ENCODE measurements around the gene SLC36A4. TPM values are rescaled to one million over a fixed set of nuclear protein-coding genes. Genes with fewer than 3 reads are reported as not detected.

SLC36A4 gene
- total RNA-seq, 1 donor from 2014 or later: 18.9 TPM

DNA sequence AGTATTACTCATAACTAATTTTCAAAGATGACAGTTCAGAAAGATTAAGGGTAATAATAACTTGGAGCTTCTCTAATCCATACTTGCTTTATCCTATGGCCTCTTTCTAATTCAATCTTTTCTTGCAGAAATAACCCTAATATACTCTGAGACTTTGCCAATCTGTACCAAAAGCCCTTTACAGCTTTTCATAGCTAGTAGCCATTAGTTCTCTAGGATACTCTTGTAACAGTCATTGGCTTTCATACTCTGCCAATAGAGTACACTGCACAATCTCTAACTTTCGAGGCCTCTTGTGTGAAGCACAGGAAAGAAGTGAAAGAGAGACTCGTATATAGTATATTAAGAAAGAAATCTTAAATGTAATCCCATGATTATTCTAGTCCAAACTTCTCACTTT, 38.1 kb downstream of the SLC36A4 start:
- H3K27ac Mint-ChIP-seq: no peak overlapping the region
- H3K4me3 Mint-ChIP-seq: no peak overlapping the region
- DNase-seq (ENCODE audit: extremely low spot score, unreplicated experiment): no peak
- no peaks in the 10 kb centered on the region for H3K4me1 Mint-ChIP-seq (ENCODE audit: unreplicated experiment)
- peaks cover 33% of the 10 kb centered on the region for H3K36me3 Mint-ChIP-seq
- no peaks in the 10 kb centered on the region for H3K27me3 Mint-ChIP-seq
- TF ChIP-seq, protein P1, sequence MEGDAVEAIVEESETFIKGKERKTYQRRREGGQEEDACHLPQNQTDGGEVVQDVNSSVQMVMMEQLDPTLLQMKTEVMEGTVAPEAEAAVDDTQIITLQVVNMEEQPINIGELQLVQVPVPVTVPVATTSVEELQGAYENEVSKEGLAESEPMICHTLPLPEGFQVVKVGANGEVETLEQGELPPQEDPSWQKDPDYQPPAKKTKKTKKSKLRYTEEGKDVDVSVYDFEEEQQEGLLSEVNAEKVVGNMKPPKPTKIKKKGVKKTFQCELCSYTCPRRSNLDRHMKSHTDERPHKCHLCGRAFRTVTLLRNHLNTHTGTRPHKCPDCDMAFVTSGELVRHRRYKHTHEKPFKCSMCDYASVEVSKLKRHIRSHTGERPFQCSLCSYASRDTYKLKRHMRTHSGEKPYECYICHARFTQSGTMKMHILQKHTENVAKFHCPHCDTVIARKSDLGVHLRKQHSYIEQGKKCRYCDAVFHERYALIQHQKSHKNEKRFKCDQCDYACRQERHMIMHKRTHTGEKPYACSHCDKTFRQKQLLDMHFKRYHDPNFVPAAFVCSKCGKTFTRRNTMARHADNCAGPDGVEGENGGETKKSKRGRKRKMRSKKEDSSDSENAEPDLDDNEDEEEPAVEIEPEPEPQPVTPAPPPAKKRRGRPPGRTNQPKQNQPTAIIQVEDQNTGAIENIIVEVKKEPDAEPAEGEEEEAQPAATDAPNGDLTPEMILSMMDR (conservative IDR thresholded peaks at IDR 0.05): no peak
- H3K9me3 Mint-ChIP-seq: no peaks in the 10 kb centered on the region

DNA sequence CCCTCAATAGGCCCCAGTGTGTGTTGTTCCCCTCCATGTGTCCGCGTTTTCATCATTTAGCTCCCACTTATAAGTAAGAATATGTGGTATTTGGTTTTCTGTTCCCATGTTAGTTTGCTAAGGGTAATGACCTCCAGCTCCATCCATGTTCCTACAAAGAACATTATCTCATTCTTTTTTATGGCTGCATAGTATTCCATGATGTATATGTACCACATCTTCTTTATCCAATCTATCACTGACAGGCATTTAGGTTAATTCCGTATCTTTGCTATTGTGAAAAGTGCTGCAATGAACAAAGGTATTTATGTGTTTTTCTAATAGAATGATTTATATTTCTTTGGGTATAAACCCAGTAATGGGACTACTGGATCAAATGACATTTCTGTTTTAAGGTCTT, 42.1 kb downstream of the SLC36A4 start:
- Mint-ChIP-seq H3K4me3 (no peak overlapping the region), H3K36me3 (peaks cover 28% of the 10 kb centered on the region), H3K27me3 (no peaks in the 10 kb centered on the region), H3K9me3 (no peaks in the 10 kb centered on the region), H3K27ac (no peak overlapping the region), H3K4me1 (ENCODE audit: unreplicated experiment) (no peaks in the 10 kb centered on the region)
- TF ChIP-seq, protein P1 (conservative IDR thresholded peaks at IDR 0.05): no peak
- no peak for DNase-seq (ENCODE audit: extremely low spot score, unreplicated experiment)

DNA sequence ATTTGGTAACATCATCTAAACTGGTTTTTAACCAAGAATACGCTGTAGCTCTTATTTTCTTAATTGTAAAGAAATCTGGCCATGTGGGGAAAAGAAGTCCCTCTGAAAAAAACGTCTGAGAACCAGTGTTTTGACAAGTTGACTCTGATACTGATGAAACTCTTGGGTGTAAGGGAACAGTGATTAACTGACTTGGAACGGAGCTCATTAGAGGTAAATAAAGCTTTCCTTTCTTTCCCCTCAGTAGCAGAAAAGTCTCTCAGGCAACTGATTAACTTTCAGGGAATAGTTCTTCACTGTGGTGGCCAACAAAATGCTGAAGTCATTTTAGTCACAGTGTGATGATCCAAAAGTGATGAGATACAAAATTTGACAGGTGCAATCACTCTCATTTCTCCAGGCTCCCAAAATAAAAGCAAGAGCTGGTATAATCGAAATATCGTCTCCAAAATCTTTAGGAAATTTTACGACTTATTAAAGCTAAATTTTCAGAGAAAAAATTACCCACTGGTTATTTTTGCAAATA, 52.3 kb downstream of the SLC36A4 start:
- Mint-ChIP-seq H3K27me3 (no peaks in the 10 kb centered on the region), H3K36me3 (peaks cover 5% of the 10 kb centered on the region), H3K4me3 (no peak overlapping the region), H3K4me1 (ENCODE audit: unreplicated experiment) (peaks cover 3% of the 10 kb centered on the region), H3K27ac (no peak overlapping the region), H3K9me3 (no peaks in the 10 kb centered on the region)
- no peak for DNase-seq (ENCODE audit: extremely low spot score, unreplicated experiment)
- TF ChIP-seq, protein P1 (conservative IDR thresholded peaks at IDR 0.05): no peak

DNA sequence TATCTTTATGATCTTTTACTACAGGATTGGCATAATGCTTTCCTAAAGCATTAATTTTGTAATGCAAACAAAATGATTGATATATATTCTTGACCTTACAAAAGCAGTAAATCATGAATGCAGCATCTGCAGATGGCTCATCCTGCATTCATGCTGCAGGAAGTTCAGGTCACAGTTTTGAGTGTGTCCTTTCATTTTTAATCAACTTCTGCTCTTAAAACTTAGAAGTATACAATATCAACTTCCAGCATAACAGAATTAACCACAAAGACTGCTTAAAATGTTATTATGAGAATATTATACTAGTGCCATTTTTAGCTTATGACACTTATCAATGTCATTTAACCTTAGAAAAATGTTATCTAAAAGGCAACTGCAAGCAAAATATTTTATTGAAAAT, 54.0 kb downstream of the SLC36A4 start:
- Mint-ChIP-seq H3K4me3 (no peak overlapping the region), H3K36me3 (peaks cover 5% of the 10 kb centered on the region), H3K27me3 (no peaks in the 10 kb centered on the region), H3K4me1 (ENCODE audit: unreplicated experiment) (peaks cover 3% of the 10 kb centered on the region), H3K27ac (no peak overlapping the region), H3K9me3 (no peaks in the 10 kb centered on the region)
- no peak for DNase-seq (ENCODE audit: extremely low spot score, unreplicated experiment)
- TF ChIP-seq, protein P1 (conservative IDR thresholded peaks at IDR 0.05): no peak

DNA sequence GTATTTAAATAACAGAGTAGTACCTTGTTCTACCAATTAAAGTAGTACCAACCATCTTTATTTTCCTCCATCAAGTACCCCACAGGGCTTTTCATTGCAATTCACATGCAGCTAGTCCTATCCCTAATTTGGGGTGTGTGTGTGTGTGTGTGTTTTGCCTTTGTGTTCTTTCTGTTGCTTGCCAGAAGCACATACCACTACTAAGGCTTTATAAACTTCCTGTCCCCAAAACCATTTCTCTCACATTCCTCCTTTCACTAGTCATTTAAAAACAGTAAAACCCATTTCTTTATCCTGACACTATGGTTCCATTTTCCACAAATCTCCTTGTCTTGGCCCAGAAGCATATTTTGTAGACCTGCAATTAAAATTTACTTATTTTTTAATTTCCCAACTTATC, 54.6 kb downstream of the SLC36A4 start:
- peaks cover 3% of the 10 kb centered on the region for H3K4me1 Mint-ChIP-seq (ENCODE audit: unreplicated experiment)
- no peak overlapping the region for H3K4me3 Mint-ChIP-seq
- no peaks in the 10 kb centered on the region for H3K9me3 Mint-ChIP-seq
- H3K27me3 Mint-ChIP-seq: no peaks in the 10 kb centered on the region
- H3K27ac Mint-ChIP-seq: no peak overlapping the region
- peaks cover 5% of the 10 kb centered on the region for H3K36me3 Mint-ChIP-seq
- TF ChIP-seq, protein P1 (conservative IDR thresholded peaks at IDR 0.05): no peak
- DNase-seq (ENCODE audit: extremely low spot score, unreplicated experiment): no peak
